Cardiac muscle cell (in vitro differentiated cells and primary cell): ENCODE results near the gene SPATA18. TPM values are rescaled to one million over a fixed set of nuclear protein-coding genes. Genes with fewer than 3 reads are reported as not detected.

Source experiments
- DNase-seq, 2 donors: peaks; one replicate each; pipeline versions ENCODE4 v3.0.0 to v3.0.0-alpha.2; 2010 to 2017; ENCODE audit warnings: low read depth in 1 of 2, low spot score in 1 of 2
- H3K27ac ChIP-seq: fragments of 200-600 bp; sonication (generic); 2 replicates; pipeline ENCODE4 v1.5.1; 2016
- H3K27me3 ChIP-seq: fragments of 200-600 bp; sonication (generic); 2 replicates; pipeline ENCODE4 v1.6.0; 2016; ENCODE audit warnings: control low read depth
- H3K36me3 ChIP-seq: fragments of 200-600 bp; sonication (generic); 2 replicates; pipeline ENCODE4 v1.5.1; 2016; ENCODE audit warnings: control low read depth
- H3K4me1 ChIP-seq: fragments of 200-600 bp; sonication (generic); 2 replicates; pipeline ENCODE4 v1.8.1; 2017; ENCODE audit warnings: low read depth, mild to moderate bottlenecking, mixed run types
- H3K4me3 ChIP-seq: fragments of 200-600 bp; sonication (generic); 2 replicates; pipeline ENCODE4 v1.5.1; 2016; ENCODE audit warnings: mild to moderate bottlenecking
- H3K9me3 ChIP-seq: fragments of 200-600 bp; sonication (generic); 2 replicates; pipeline ENCODE4 v1.5.1; 2017; ENCODE audit warnings: low read depth, mild to moderate bottlenecking, control low read depth
- polyA plus RNA-seq: library from polyadenylated mRNA; unstranded; fragments of >200 nt; fragmentation: Nextera tagmentation; extraction: Ambion mirVana; gene quantifications from 2 replicates; pipeline ENCODE4 v1.2.1, GENCODE V29; 2016
- total RNA-seq: library from RNA; depleted of rRNA; stranded (reverse); fragments of >200 nt; gene quantifications from 2 replicates; pipeline ENCODE4 v1.2.3, GENCODE V29; 2016
- TF ChIP-seq, protein P1 (sequence below): IDR thresholded peaks from 2 replicates; pipeline ENCODE4 v1.5.1; 2012; ENCODE audit warnings: low read depth, mild to moderate bottlenecking, low read length

The SPATA18 gene
- total and polyA plus RNA-seq, 2 experiments from 2014 or later, result 5.5 to 17.2 TPM

DNA sequence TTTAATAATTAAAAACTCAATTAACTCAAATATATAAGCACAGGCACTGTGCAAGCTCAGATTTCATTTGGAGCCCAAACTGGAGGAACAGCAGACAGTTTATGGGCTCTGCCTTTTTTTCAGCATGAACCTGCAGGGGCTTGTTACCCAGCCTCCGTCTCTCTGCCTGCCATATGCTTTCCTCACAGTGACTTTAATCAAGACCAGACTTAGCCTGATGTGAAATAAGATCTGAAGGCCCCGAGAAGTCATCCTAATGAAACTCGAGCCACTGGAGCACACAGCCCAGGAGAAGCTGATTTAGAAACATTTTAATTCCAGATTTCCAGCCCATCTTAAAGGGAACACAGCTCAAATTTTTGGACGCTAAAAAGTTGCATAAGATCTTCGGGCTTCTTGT lies 55.6 kb downstream of the SPATA18 start:
- Histone ChIP-seq H3K27ac (no peak overlapping the region), H3K9me3 (no peaks in the 10 kb centered on the region), H3K4me3 (no peak overlapping the region), H3K4me1 (peaks cover 4% of the 10 kb centered on the region), H3K36me3 (no peaks in the 10 kb centered on the region), H3K27me3 (no peaks in the 10 kb centered on the region)
- no peak for DNase-seq
- TF ChIP-seq, protein P1, sequence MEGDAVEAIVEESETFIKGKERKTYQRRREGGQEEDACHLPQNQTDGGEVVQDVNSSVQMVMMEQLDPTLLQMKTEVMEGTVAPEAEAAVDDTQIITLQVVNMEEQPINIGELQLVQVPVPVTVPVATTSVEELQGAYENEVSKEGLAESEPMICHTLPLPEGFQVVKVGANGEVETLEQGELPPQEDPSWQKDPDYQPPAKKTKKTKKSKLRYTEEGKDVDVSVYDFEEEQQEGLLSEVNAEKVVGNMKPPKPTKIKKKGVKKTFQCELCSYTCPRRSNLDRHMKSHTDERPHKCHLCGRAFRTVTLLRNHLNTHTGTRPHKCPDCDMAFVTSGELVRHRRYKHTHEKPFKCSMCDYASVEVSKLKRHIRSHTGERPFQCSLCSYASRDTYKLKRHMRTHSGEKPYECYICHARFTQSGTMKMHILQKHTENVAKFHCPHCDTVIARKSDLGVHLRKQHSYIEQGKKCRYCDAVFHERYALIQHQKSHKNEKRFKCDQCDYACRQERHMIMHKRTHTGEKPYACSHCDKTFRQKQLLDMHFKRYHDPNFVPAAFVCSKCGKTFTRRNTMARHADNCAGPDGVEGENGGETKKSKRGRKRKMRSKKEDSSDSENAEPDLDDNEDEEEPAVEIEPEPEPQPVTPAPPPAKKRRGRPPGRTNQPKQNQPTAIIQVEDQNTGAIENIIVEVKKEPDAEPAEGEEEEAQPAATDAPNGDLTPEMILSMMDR, result no peak

DNA sequence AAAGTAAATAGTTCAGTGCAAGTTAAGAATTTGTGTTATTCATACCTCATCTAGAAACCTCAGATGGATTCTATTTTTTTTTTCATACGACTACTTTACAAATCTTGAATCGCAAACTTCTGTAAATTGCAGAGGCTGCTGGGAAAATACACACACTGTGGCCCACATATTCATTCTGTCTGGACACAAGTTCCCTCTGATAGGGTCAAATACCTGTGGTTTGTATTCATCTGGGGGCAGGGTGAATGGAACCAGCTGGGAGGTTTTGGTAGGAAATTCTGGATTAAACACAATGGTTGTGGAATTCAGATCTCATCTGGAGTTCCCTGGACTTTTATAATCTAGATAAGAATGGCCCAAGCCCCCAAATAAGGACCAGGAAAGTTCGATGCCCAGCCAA lies 56.2 kb downstream of the SPATA18 start:
- peak in 1 of 2 donors; percentile 48 for DNase-seq
- TF ChIP-seq, protein P1, result no peak
- H3K4me1 ChIP-seq, result peaks cover 4% of the 10 kb centered on the region
- no peaks in the 10 kb centered on the region for H3K27me3 ChIP-seq
- no peaks in the 10 kb centered on the region for H3K9me3 ChIP-seq
- no peak overlapping the region for H3K4me3 ChIP-seq
- no peaks in the 10 kb centered on the region for H3K36me3 ChIP-seq
- H3K27ac ChIP-seq, result no peak overlapping the region

DNA sequence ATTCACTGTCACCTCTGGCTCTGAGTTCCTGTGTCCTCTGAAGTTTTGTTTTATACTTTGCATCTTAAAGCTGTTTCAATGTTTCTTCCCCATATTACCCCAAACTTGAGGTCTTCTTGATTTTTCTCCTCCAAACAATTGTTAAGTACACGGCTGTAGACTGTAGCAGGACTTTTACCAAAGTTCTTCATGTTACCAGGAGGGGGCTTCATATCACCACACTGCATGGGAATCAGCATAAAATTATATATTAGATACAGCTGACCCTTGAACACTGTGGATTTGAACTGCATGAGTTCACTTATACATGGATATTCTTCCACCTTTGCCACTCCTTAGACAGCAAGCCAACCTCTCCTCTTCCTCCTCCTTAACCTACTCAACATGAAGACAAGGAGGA lies 56.6 kb downstream of the SPATA18 start:
- Histone ChIP-seq H3K27ac (no peak overlapping the region), H3K4me1 (peaks cover 4% of the 10 kb centered on the region), H3K9me3 (no peaks in the 10 kb centered on the region), H3K27me3 (no peaks in the 10 kb centered on the region), H3K36me3 (no peaks in the 10 kb centered on the region), H3K4me3 (no peak overlapping the region)
- TF ChIP-seq, protein P1, result peak; percentile 22
- DNase-seq, result no peak

DNA sequence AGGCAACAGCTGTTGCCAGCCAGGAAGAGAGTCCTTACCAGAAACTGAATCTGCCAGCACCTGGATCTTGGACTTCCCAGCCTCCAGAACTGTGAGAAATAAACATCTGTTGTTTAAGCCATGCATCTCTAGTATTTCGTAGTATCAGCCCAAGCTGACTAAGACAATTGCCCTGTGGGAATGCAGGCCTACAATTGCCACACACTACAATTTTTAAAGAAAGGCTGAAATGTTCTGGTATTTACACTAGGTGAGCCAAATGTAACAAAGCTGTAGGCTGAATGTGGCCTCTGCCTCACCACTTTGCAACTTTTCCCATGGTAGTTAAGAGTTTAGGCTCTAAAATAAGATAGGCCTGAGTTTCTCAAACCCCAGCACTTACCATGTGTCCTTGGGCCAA lies 59.1 kb downstream of the SPATA18 start:
- Histone ChIP-seq H3K27me3 (no peaks in the 10 kb centered on the region), H3K27ac (no peak overlapping the region), H3K9me3 (no peaks in the 10 kb centered on the region), H3K36me3 (no peaks in the 10 kb centered on the region), H3K4me1 (peaks cover 4% of the 10 kb centered on the region), H3K4me3 (no peak overlapping the region)
- TF ChIP-seq, protein P1, result no peak
- DNase-seq, result no peak

DNA sequence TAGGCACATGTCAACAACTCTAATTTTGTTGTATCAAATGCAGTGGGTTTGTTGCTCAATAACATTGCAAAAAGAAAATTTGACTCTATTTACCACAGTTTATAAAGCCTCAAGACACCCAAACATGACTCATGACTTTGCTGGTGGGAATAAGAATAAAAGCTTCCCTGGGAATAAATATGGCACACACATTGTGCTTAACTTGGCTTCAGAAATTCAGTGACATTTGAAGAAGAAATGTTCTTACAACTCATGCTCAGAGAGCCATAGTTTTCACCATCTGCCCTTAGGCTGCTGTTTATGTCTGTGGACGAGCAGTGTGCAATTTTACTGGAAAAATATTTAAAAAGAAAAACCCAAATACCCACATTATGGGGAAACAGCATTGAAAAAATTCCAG lies 60.9 kb downstream of the SPATA18 start:
- TF ChIP-seq, protein P1, result no peak

DNA sequence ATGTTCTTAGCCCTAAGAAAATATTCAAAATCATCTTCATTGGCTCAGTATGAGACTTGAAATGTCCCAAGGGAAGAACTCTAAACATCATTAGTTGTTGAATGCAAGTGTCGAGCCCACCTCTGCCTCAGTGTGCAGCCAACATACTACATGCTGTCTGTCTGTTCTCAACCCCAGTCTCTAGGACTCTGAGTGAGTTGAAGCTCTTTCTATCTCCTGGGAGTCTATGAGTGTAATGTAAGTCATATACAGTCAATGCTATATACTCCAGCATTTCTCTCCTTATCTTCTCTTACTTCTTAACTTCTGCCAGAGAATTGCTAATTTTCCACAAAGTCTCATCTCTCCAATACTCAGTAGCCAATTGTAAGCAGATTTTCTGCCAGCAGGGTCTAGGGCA lies 61.3 kb downstream of the SPATA18 start:
- no peaks in the 10 kb centered on the region for H3K9me3 ChIP-seq
- no peaks in the 10 kb centered on the region for H3K36me3 ChIP-seq
- TF ChIP-seq, protein P1, result no peak
- no peak overlapping the region for H3K27ac ChIP-seq
- no peaks in the 10 kb centered on the region for H3K27me3 ChIP-seq
- DNase-seq, result no peak
- H3K4me3 ChIP-seq, result no peak overlapping the region
- H3K4me1 ChIP-seq, result no peaks in the 10 kb centered on the region

More for the DNA sequence above, 60.9 kb downstream of the SPATA18 start:
- no peaks in the 10 kb centered on the region for H3K9me3 ChIP-seq
- DNase-seq, result no peak
- no peak overlapping the region for H3K4me3 ChIP-seq
- no peak overlapping the region for H3K27ac ChIP-seq
- no peaks in the 10 kb centered on the region for H3K36me3 ChIP-seq
- no peaks in the 10 kb centered on the region for H3K27me3 ChIP-seq
- H3K4me1 ChIP-seq, result peaks cover 2% of the 10 kb centered on the region
